ENCODE results near the gene CDS1. TPM values are rescaled to one million over a fixed set of nuclear protein-coding genes. Genes with fewer than 3 reads are reported as not detected.

Gene CDS1
- total and polyA plus RNA-seq, 12 donors: 0.28 to 1.2 (median 0.52) TPM

DNA sequence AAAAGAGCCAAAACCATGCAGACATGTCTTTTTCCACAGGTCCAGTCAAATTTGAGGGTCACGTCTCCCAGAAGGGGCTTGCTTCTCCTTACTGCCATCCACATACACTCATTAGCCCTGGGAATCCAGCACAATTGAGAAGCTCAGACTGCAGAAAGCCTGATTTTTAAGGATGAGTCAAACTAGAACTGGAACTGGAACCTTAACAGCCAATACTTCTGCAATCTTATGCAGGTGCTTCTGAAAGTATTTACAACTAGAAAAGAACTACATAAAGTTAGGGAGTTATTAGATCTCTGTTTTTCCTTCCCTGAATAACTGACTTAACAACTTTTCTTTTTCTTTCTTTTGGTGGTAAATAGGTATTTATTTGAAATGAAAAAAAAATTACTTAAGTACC is 86.3 kb downstream of the CDS1 start:
- Histone ChIP-seq H3K4me1 (no peaks in the 10 kb centered on the region), H3K9me3 (peaks cover 0 to 7% (median 0%) of the 10 kb centered on the region in 11 donors), H3K27me3 (no peaks in the 10 kb centered on the region), H3K36me3 (peaks cover 0 to 88% (median 28%) of the 10 kb centered on the region in 9 donors), H3K27ac (no peak overlapping the region), H3K4me3 (no peak overlapping the region)
- 94 to 97% methylated on average over 1 of the region's 1 CpG for WGBS, 2 donors
- DNase-seq (no peak), ATAC-seq (no peak)
- intact Hi-C loops (cut with DNase I): no loop called here
- no peak for TF ChIP-seq CTCF (IDR thresholded peaks at IDR 0.05)

DNA sequence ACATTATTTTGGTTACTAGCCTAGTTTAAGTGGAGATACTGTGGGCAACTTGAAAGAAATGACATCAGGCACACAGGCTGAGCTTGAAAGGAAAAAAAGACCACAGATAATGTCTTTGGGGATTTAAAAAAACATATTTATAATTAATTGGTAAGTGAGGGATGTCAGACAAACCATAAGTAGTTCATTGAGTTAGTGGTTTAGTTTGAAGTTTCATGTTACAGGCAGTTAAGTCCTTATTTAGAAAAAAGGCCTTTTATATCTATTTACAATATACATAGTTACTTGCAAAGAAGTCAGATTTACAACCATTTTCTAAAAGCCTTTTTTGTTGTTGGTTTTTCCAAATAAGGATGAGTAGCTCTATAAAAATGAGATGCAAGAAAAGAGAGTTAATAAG is 89.2 kb downstream of the CDS1 start:
- no peaks in the 10 kb centered on the region for H3K27me3 ChIP-seq
- H3K4me1 ChIP-seq: peaks cover 0 to 8% (median 0%) of the 10 kb centered on the region in 9 donors
- no peaks in the 10 kb centered on the region for H3K9me3 ChIP-seq
- H3K36me3 ChIP-seq: peaks cover 0 to 100% (median 40%) of the 10 kb centered on the region in 9 donors
- H3K27ac ChIP-seq: no peak overlapping the region
- H3K4me3 ChIP-seq: no peak overlapping the region
- intact Hi-C loops (cut with DNase I): loop anchor here in 1 of 10 donors (5.0 kb wide), 1 partner anchor 90 kb away; the partner anchor contains the start of gene CDS1
- DNase-seq (no peak), ATAC-seq (no peak)
- no peak for TF ChIP-seq CTCF (IDR thresholded peaks at IDR 0.05)

DNA sequence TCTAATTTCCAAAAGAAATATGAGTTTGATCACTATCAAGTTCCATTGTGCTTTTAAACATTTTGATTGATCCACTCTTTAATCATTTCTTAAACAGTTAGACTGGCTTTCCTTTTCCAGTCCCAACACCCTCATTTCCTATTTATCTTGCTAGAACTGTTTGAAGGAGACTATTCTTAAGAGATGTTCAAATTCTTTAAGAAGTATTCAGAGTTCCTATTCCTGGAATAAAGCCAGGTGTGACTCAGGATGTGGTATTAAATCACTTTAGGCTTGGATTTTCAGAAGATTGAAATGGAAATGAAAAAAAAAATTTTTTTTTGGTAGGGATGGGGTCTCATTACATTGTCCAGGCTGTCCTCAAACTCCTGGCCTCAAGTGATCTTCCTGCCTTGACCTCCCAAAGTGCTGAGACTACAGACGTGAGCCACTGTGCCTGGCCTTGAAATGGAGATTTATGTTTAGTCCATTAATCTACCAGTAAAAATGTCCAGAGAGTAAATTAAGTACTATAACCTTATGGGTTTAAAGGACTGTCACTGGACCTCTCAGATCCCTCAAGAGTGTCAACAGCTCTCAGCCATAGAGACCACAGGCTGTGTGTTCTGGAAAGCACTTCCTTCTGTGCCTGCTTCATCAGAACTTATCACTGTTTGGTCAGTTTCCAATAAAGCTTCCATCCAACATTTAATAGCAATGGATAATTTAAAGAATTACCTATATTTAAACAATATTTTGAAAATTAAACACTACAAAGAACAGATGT is 90.7 kb downstream of the CDS1 start:
- Histone ChIP-seq H3K27ac (no peak overlapping the region), H3K36me3 (peaks cover 0 to 100% (median 53%) of the 10 kb centered on the region in 9 donors), H3K9me3 (no peaks in the 10 kb centered on the region), H3K27me3 (no peaks in the 10 kb centered on the region), H3K4me1 (peaks cover 0 to 9% (median 0%) of the 10 kb centered on the region in 9 donors), H3K4me3 (no peak overlapping the region)
- ATAC-seq (no peak), DNase-seq (no peak)
- intact Hi-C loops (cut with DNase I): loop anchor here in 1 of 10 donors (5.0 kb wide), 1 partner anchor 91 kb away; the partner anchor contains the start of gene CDS1
- WGBS, 2 donors: 85 to 86% methylated on average over 1 of the region's 1 CpG
- no peak for TF ChIP-seq CTCF (IDR thresholded peaks at IDR 0.05)

DNA sequence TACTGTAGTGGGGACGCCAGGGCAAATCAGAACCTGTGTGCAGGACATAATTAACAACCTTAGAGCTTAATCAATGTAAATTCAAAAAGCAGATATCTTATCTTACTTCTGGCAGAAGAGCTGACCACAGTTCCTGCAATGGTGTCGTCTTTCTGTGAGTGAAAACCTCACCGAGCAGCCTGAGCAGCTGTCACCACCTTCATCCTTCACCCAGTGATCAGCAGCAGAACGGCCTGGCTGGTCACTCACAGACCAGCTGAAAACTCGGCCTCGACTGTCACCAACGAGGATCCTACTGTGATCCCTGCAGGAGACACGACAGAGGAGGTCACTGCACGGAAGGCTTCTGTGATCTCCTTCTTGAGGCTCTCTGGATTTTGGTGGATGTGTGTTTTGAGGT is 94.2 kb downstream of the CDS1 start:
- no peak for TF ChIP-seq CTCF (IDR thresholded peaks at IDR 0.05)
- peak in 1 of 2 donors; percentile 12 for DNase-seq
- H3K36me3 ChIP-seq: peaks cover 0 to 100% (median 42%) of the 10 kb centered on the region in 9 donors
- peak in 5 of 8 donors; percentile 35 to 67 (median 39) for ATAC-seq
- intact Hi-C loops (cut with DNase I): no loop called here
- no peak overlapping the region for H3K4me3 ChIP-seq
- H3K4me1 ChIP-seq: peaks cover under 1 to 19% (median 8%) of the 10 kb centered on the region in 9 donors
- H3K27ac ChIP-seq: no peak overlapping the region
- 30 to 50% methylated on average over 9 of the region's 9 CpGs for WGBS, 2 donors
- H3K9me3 ChIP-seq: no peaks in the 10 kb centered on the region
- no peaks in the 10 kb centered on the region for H3K27me3 ChIP-seq

Data from heart right ventricle (tissue), 16 donors.